SU-DHL-6 (cell line): ENCODE results near the gene KCNT2.

Experiments used
- CTCF ChIP-seq: fragments of 200-600 bp; sonication (generic); IDR thresholded peaks from one replicate; pipeline ENCODE4 v1.5.1; 2017; ENCODE audit warnings: antibody characterized with exemption, mild to moderate bottlenecking, low read length, moderate library complexity; ENCODE audit not compliant: insufficient read depth, poor library complexity, severe bottlenecking
- EZH2phosphoT487 ChIP-seq: fragments of 200-600 bp; sonication (generic), shearing (Covaris generic); conservative IDR thresholded peaks from 2 replicates; pipeline ENCODE4 v1.6.1; 2018; ENCODE audit warnings: mild to moderate bottlenecking, antibody characterized with exemption, low read length, moderate library complexity, mixed read lengths

DNA sequence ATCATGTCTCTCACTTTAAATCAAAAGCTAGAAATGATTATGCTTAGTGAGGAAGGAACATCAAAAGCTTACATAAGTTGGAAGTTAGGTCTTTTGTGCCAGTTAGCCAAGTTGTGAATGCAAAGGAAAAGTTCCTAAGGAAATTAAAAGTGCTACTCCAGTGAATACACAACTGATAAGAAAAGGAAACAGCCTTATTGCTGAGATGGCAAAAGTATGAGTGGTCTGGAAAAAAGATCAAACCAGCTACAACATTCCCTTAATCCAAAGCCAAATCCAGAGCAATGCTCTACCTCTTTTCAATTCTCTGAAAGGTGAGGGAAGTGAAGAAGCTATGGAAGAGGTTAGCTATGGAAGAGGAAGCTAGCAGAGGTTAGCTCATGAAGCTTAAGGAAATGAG, 378.7 kb downstream of the KCNT2 start:
- no peak for TF ChIP-seq CTCF
- TF ChIP-seq EZH2phosphoT487, result no peak
